GM19193 (cell line): Measurements from ENCODE around the gene LYPLA2.

Source experiments
- POLR2A ChIP-seq: IDR thresholded peaks from 4 replicates; pipeline ENCODE4 v1.6.1; 2011; ENCODE audit not compliant: insufficient read depth, insufficient read length; ENCODE audit errors: extremely low read depth

LYPLA2 gene

GRCh38 chr1:23790696-23791515 lies at the start of gene LYPLA2:
Gene LYPLA2 (plus strand): TSS chr1:23791145. CDS start chr1:23792683, 1,538 bp downstream.
- TF ChIP-seq POLR2A = peak; percentile 82

GRCh38 chr1:23741609-23742008 lies 49.3 kb upstream of the LYPLA2 start:
- no peak for TF ChIP-seq POLR2A

GRCh38 chr1:23742670-23743286 lies 48.2 kb upstream of the LYPLA2 start:
- TF ChIP-seq POLR2A = no peak

GRCh38 chr1:23743287-23744152 lies 47.4 kb upstream of the LYPLA2 start, which contains the start of gene ELOA:
Gene ELOA (plus strand): TSS chr1:23743471. CDS start chr1:23743504, 33 bp downstream.
- peak; percentile 90 for TF ChIP-seq POLR2A

GRCh38 chr1:23745515-23745914 lies 45.4 kb upstream of the LYPLA2 start:
- no peak for TF ChIP-seq POLR2A

- no peak for TF ChIP-seq POLR2A
These were observed 42.9 kb upstream of the LYPLA2 start for GRCh38 chr1:23748016-23748415.

- TF ChIP-seq POLR2A = no peak
These were observed 39.7 kb upstream of the LYPLA2 start for GRCh38 chr1:23751050-23751814.

- no peak for TF ChIP-seq POLR2A
These were observed 39.1 kb upstream of the LYPLA2 start for GRCh38 chr1:23751815-23752200.

- no peak for TF ChIP-seq POLR2A
These were observed 38.0 kb upstream of the LYPLA2 start for GRCh38 chr1:23752909-23753308.

GRCh38 chr1:23756676-23757075 lies 34.3 kb upstream of the LYPLA2 start:
- TF ChIP-seq POLR2A = no peak

- no peak for TF ChIP-seq POLR2A
These were observed 33.1 kb upstream of the LYPLA2 start for GRCh38 chr1:23757812-23758211.

GRCh38 chr1:23759277-23759676 lies 31.7 kb upstream of the LYPLA2 start:
- no peak for TF ChIP-seq POLR2A

GRCh38 chr1:23763041-23763577 lies 27.8 kb upstream of the LYPLA2 start:
- TF ChIP-seq POLR2A = no peak

GRCh38 chr1:23768733-23769132 lies 22.2 kb upstream of the LYPLA2 start:
- TF ChIP-seq POLR2A = no peak
